ENCODE results near the gene RGMB. TPM values are rescaled to one million over a fixed set of nuclear protein-coding genes. Genes with fewer than 3 reads are reported as not detected.

Gene RGMB
- total RNA-seq, 1 experiment from 2014 or later: 16.4 TPM

GRCh38 chr5:98785244-98785643 lies 11.8 kb downstream of the RGMB start:
- H3K27me3 ChIP-seq (replicated peaks; ENCODE audit: insufficient read depth, low read depth, low read length, poor library complexity): no peaks in the 10 kb centered on the region
- intact Hi-C loops (cut with micrococcal nuclease; ENCODE audit: unreplicated experiment): no loop called here
- H3K36me3 ChIP-seq (ENCODE audit: insufficient read depth, low read length, poor library complexity, severe bottlenecking): peaks cover 15% of the 10 kb centered on the region
- POLR2A ChIA-PET (ENCODE audit: low non-redundant PET): no interaction called here
- no peak overlapping the region for H3K4me3 ChIP-seq (ENCODE audit: low read depth, low read length, poor library complexity, severe bottlenecking)
- TF ChIP-seq CTCF (conservative IDR thresholded peaks at IDR 0.05; ENCODE audit: low read depth, low read length) (no peak), EZH2 (IDR thresholded peaks at IDR 0.05; ENCODE audit: borderline replicate concordance, low read depth, low read length, poor library complexity, severe bottlenecking) (no peak)
- CTCF ChIA-PET: no interaction called here
- DNase-seq (ENCODE audit: low spot score): no peak
- no TSS peak for BruUV-seq (replicated peaks)
- no peaks in the 10 kb centered on the region for H3K9me3 ChIP-seq (ENCODE audit: low read depth, low read length, poor library complexity, severe bottlenecking)
- H3K27ac ChIP-seq (ENCODE audit: low read depth, low read length, poor library complexity, severe bottlenecking): no peak overlapping the region
- H3K4me1 ChIP-seq (ENCODE audit: insufficient read depth, low read length, poor library complexity, severe bottlenecking): peaks cover 8% of the 10 kb centered on the region

DNA sequence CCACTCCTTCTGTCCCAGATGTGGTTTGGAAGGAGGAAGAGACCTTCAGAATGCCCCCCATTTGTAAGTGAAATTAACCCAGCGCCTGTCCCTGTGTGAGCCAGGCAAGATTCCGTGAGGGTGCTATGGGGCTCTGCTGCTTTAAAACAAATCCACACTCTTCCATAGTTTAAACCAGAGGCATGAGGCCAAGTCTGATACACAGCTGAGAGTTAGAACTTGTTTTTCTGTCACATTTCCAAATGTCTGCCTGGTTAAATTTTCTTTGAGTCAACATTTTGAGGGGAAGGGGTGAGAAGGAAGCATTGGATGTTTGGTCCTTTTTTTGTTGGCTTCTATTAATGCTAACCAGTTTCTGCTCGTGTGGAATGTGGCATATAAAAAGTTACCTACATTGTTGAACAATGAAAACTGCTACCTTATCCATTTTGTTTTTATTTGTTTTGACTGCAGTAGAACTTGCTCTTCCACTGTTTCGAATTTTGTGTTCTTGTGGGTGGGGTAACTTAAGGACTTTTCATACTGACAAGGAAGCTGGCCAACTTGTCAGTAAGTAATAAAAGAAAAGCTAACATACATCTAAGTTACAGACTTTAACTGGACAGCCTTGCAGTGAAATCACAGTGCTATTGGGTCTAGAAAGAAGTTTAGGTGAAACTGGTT lies 12.9 kb downstream of the RGMB start:
- no peak overlapping the region for H3K27ac ChIP-seq (ENCODE audit: low read depth, low read length, poor library complexity, severe bottlenecking)
- H3K27me3 ChIP-seq (replicated peaks; ENCODE audit: insufficient read depth, low read depth, low read length, poor library complexity): no peaks in the 10 kb centered on the region
- no peak for DNase-seq (ENCODE audit: low spot score)
- intact Hi-C loops (cut with micrococcal nuclease; ENCODE audit: unreplicated experiment): no loop called here
- no peak for TF ChIP-seq CTCF (conservative IDR thresholded peaks at IDR 0.05; ENCODE audit: low read depth, low read length)
- TF ChIP-seq EZH2 (IDR thresholded peaks at IDR 0.05; ENCODE audit: borderline replicate concordance, low read depth, low read length, poor library complexity, severe bottlenecking): no peak
- BruUV-seq (replicated peaks): no TSS peak
- ChIA-PET POLR2A (ENCODE audit: low non-redundant PET) (no interaction called here), CTCF (no interaction called here)
- peaks cover 9% of the 10 kb centered on the region for H3K36me3 ChIP-seq (ENCODE audit: insufficient read depth, low read length, poor library complexity, severe bottlenecking)
- H3K4me1 ChIP-seq (ENCODE audit: insufficient read depth, low read length, poor library complexity, severe bottlenecking): peaks cover 12% of the 10 kb centered on the region
- no peaks in the 10 kb centered on the region for H3K9me3 ChIP-seq (ENCODE audit: low read depth, low read length, poor library complexity, severe bottlenecking)
- no peak overlapping the region for H3K4me3 ChIP-seq (ENCODE audit: low read depth, low read length, poor library complexity, severe bottlenecking)

DNA sequence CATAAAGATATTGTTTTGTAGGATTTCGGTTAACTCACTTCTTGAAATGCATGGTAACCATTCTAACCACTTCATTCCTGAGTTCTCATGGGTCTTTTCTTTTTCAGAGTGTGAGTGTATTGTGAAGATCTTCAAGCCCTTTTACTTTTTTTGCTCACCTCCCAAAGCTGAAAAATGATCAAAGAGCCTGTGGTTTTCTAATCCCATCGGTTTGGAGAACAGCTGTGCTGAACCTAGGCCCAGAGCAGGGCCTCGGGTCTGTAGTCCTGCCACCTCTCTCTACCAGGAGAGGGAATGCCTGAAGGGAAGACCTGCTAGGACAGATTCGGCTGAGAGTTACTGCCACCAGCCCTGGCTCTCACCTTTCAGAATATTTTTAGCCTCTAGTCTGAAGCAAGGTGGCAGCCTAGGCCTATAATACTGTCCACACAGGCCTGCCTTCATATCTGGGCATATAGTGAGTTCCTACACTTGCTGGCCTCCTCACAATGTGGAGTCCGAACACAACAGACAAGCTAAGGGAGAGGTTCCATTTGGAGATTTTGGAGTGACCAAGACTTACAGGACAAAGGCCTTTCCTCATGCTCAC lies 13.8 kb downstream of the RGMB start:
- Histone ChIP-seq H3K27ac (ENCODE audit: low read depth, low read length, poor library complexity, severe bottlenecking) (no peak overlapping the region), H3K9me3 (ENCODE audit: low read depth, low read length, poor library complexity, severe bottlenecking) (no peaks in the 10 kb centered on the region), H3K36me3 (ENCODE audit: insufficient read depth, low read length, poor library complexity, severe bottlenecking) (peaks cover 9% of the 10 kb centered on the region), H3K27me3 (replicated peaks; ENCODE audit: insufficient read depth, low read depth, low read length, poor library complexity) (no peaks in the 10 kb centered on the region), H3K4me3 (ENCODE audit: low read depth, low read length, poor library complexity, severe bottlenecking) (no peak overlapping the region), H3K4me1 (ENCODE audit: insufficient read depth, low read length, poor library complexity, severe bottlenecking) (peaks cover 20% of the 10 kb centered on the region)
- TF ChIP-seq CTCF (conservative IDR thresholded peaks at IDR 0.05; ENCODE audit: low read depth, low read length) (no peak), EZH2 (IDR thresholded peaks at IDR 0.05; ENCODE audit: borderline replicate concordance, low read depth, low read length, poor library complexity, severe bottlenecking) (no peak)
- ChIA-PET POLR2A (ENCODE audit: low non-redundant PET) (no interaction called here), CTCF (no interaction called here)
- no TSS peak for BruUV-seq (replicated peaks)
- intact Hi-C loops (cut with micrococcal nuclease; ENCODE audit: unreplicated experiment): no loop called here
- no peak for DNase-seq (ENCODE audit: low spot score)

Measured in A673 (cell line).